H1 (cell line): Measurements from ENCODE around the gene RAD51B. TPM values are rescaled to one million over a fixed set of nuclear protein-coding genes. Genes with fewer than 3 reads are reported as not detected.

Experiments used
- CTCF ChIA-PET: fragments of 300-600 bp; sonication (Branson Sonifier 250); formaldehyde crosslinking; loops from one replicate; lab custom pipeline; 2021; ENCODE audit not compliant: partially characterized antibody; lab: Charles Lee
- POLR2A ChIA-PET: fragments of 300-600 bp; sonication (Branson Sonifier 250); formaldehyde crosslinking; loops from one replicate; lab custom pipeline; 2021; ENCODE audit warnings: inconsistent platforms; ENCODE audit not compliant: partially characterized antibody; lab: Charles Lee
- DNase-seq, 2 experiments: peaks; one replicate each; pipeline versions ENCODE4 v3.0.0 to v3.0.0-alpha.2; 2010 to 2022; ENCODE audit warnings: low spot score in 2 of 2, low read depth in 1 of 2, mixed read lengths in 1 of 2
- FAIRE-seq: peaks from 2 replicates; lab custom pipeline; 2011; peaks lifted over from hg19 to GRCh38; lab: Jason Lieb, UNC
- H2AFZ ChIP-seq: 2 replicates; pipeline ENCODE4 v1.8.1; 2012; ENCODE audit warnings: low read length, inconsistent platforms
- H2AK5ac ChIP-seq: 2 replicates; pipeline ENCODE4 v1.6.1; 2013; ENCODE audit warnings: low read depth, low read length
- H2BK120ac ChIP-seq: replicated peaks from 2 replicates; pipeline ENCODE3; 2013; ENCODE audit warnings: low read depth, low read length, inconsistent platforms
- H2BK12ac ChIP-seq: 2 replicates; pipeline ENCODE4 v1.6.1; 2013; ENCODE audit warnings: low read depth, low read length
- H2BK15ac ChIP-seq: 2 replicates; pipeline ENCODE4 v1.6.1; 2013; ENCODE audit warnings: low read length
- H2BK20ac ChIP-seq: 2 replicates; pipeline ENCODE4 v1.6.1; 2013; ENCODE audit warnings: low read length
- H2BK5ac ChIP-seq: 2 replicates; pipeline ENCODE4 v1.6.1; 2013; ENCODE audit warnings: low read depth, low read length
- H3K14ac ChIP-seq: 2 replicates; pipeline ENCODE4 v1.6.1; 2013; ENCODE audit warnings: inconsistent platforms; ENCODE audit not compliant: insufficient read length
- H3K18ac ChIP-seq: 2 replicates; pipeline ENCODE4 v1.6.1; 2013; ENCODE audit warnings: low read length; ENCODE audit errors: extremely low read depth
- H3K23ac ChIP-seq: 2 replicates; pipeline ENCODE4 v1.6.1; 2013; ENCODE audit warnings: inconsistent platforms; ENCODE audit not compliant: insufficient read length
- H3K23me2 ChIP-seq: 2 replicates; pipeline ENCODE4 v1.6.1; 2013; ENCODE audit warnings: low read depth, low read length
- H3K27ac ChIP-seq: 2 replicates; pipeline ENCODE4 v1.6.1; 2011; ENCODE audit warnings: low read depth, low read length, inconsistent platforms
- H3K27me3 ChIP-seq, 4 experiments: replicated peaks in 1 of 4; 1 replicate in 1 of 4; 2 replicates in 3 of 4; pipeline versions ENCODE4 v1.6.1 to v1.8.1; 2011 to 2013; ENCODE audit warnings: low read length in 3 of 4, mild to moderate bottlenecking in 3 of 4, inconsistent platforms in 2 of 4, mixed read lengths in 2 of 4, moderate library complexity in 1 of 4; ENCODE audit not compliant: control insufficient read depth in 3 of 4, insufficient read depth in 3 of 4; ENCODE audit errors: extremely low read depth in 1 of 4
- H3K36me3 ChIP-seq, 4 experiments: 2 replicates each; pipeline versions ENCODE4 v1.6.1 to v1.8.1; 2011 to 2013; ENCODE audit warnings: mild to moderate bottlenecking in 4 of 4, low read length in 3 of 4, moderate library complexity in 2 of 4, control low read depth in 1 of 4, inconsistent platforms in 1 of 4; ENCODE audit not compliant: insufficient read depth in 4 of 4, control insufficient read depth in 2 of 4
- H3K4ac ChIP-seq: replicated peaks from 2 replicates; pipeline ENCODE3; 2013; ENCODE audit warnings: low read length, low read depth, mixed read lengths, inconsistent platforms; ENCODE audit not compliant: insufficient read length
- H3K4me1 ChIP-seq, 4 experiments: replicated peaks in 1 of 4; 1 replicate in 1 of 4; 2 replicates in 3 of 4; pipeline versions ENCODE4 v1.6.1 to v1.8.1; 2011 to 2013; ENCODE audit warnings: low read length in 3 of 4, inconsistent platforms in 2 of 4, mixed read lengths in 1 of 4; ENCODE audit not compliant: insufficient read depth in 4 of 4, control insufficient read depth in 3 of 4
- H3K4me2 ChIP-seq, 2 experiments: 2 replicates each; pipeline versions ENCODE4 v1.6.1 to v1.8.1; 2011 to 2013; ENCODE audit warnings: low read depth in 2 of 2, low read length in 2 of 2, control low read depth in 1 of 2, inconsistent platforms in 1 of 2, mild to moderate bottlenecking in 1 of 2; ENCODE audit not compliant: insufficient read depth in 1 of 2
- H3K4me3 ChIP-seq, 4 experiments: fragments of 200-600, 300-600 bp in 1 of 4; sonication (generic), shearing (Covaris generic), sonication (Bioruptor Twin) in 1 of 4; 2 replicates each; pipeline versions ENCODE4 v1.5.1 to v1.8.1; 2011 to 2016; ENCODE audit warnings: low read length in 4 of 4, low read depth in 3 of 4, control low read depth in 2 of 4, inconsistent platforms in 2 of 4, mild to moderate bottlenecking in 2 of 4, mixed read lengths in 1 of 4, moderate library complexity in 1 of 4; ENCODE audit not compliant: insufficient read depth in 2 of 4; ENCODE audit errors: extremely low read depth in 1 of 4
- H3K56ac ChIP-seq: replicated peaks from 2 replicates; pipeline ENCODE3; 2013; ENCODE audit warnings: low read depth, mild to moderate bottlenecking, mixed read lengths, low read length, inconsistent platforms; ENCODE audit not compliant: insufficient read length
- H3K79me1 ChIP-seq: 2 replicates; pipeline ENCODE4 v1.6.1; 2013; ENCODE audit warnings: low read depth, low read length, control low read depth
- H3K79me2 ChIP-seq, 2 experiments: 2 replicates each; pipeline versions ENCODE4 v1.6.1 to v1.8.1; 2012 to 2013; ENCODE audit warnings: low read length in 2 of 2, mild to moderate bottlenecking in 2 of 2, inconsistent platforms in 1 of 2; ENCODE audit not compliant: insufficient read depth in 2 of 2, control insufficient read depth in 1 of 2
- H3K9ac ChIP-seq, 4 experiments: replicated peaks in 1 of 4; 1 replicate in 1 of 4; 2 replicates in 3 of 4; pipeline versions ENCODE4 v1.6.1 to v1.8.1; 2011 to 2013; ENCODE audit warnings: low read depth in 3 of 4, low read length in 3 of 4, control low read depth in 2 of 4, mild to moderate bottlenecking in 2 of 4, moderate library complexity in 2 of 4, inconsistent platforms in 1 of 4; ENCODE audit errors: extremely low read depth in 1 of 4
- H3K9me3 ChIP-seq, 2 experiments: 2 replicates each; pipeline versions ENCODE4 v1.6.1 to v1.8.1; 2012 to 2013; ENCODE audit warnings: mild to moderate bottlenecking in 2 of 2, moderate library complexity in 2 of 2, control low read depth in 1 of 2, inconsistent platforms in 1 of 2, low read depth in 1 of 2, low read length in 1 of 2, mixed read lengths in 1 of 2; ENCODE audit not compliant: insufficient read depth in 2 of 2
- H4K20me1 ChIP-seq, 2 experiments: replicated peaks in 1 of 2; 2 replicates each; pipeline versions ENCODE3 to v1.8.1; 2011 to 2013; ENCODE audit warnings: inconsistent platforms in 2 of 2, low read length in 2 of 2, mild to moderate bottlenecking in 1 of 2; ENCODE audit not compliant: insufficient read depth in 2 of 2, control insufficient read depth in 1 of 2
- H4K5ac ChIP-seq: 2 replicates; pipeline ENCODE4 v1.6.1; 2013; ENCODE audit warnings: low read length, low read depth, mixed read lengths, inconsistent platforms; ENCODE audit not compliant: insufficient read length
- H4K8ac ChIP-seq: 2 replicates; pipeline ENCODE4 v1.8.0; 2013; ENCODE audit warnings: mild to moderate bottlenecking, moderate library complexity, low read length, inconsistent platforms; ENCODE audit not compliant: insufficient read depth; ENCODE audit errors: extremely low read depth
- H4K91ac ChIP-seq: replicated peaks from 2 replicates; pipeline ENCODE3; 2013; ENCODE audit warnings: low read length, mixed read lengths, inconsistent platforms; ENCODE audit not compliant: insufficient read length
- MAFK ChIP-seq: IDR thresholded peaks from 2 replicates; pipeline ENCODE4 v1.6.1; 2012; ENCODE audit warnings: low read depth, mild to moderate bottlenecking, improper control_type of control experiment, low read length
- NRF1 ChIP-seq: IDR thresholded peaks from 2 replicates; pipeline ENCODE4 v1.6.1; 2011; ENCODE audit warnings: mild to moderate bottlenecking, low read depth, low read length, improper control_type of control experiment
- PHF8 ChIP-seq: fragments of 200-600 bp; sonication (generic); conservative IDR thresholded peaks from 2 replicates; pipeline ENCODE4 v1.7.1; 2012; ENCODE audit warnings: low read depth, mild to moderate bottlenecking, inconsistent platforms, low read length, moderate library complexity
- SP4 ChIP-seq: IDR thresholded peaks from 2 replicates; pipeline ENCODE4 v1.6.1; 2012; ENCODE audit warnings: low read length, inconsistent platforms
- WGBS, 2 experiments: shearing (Covaris generic) in 1 of 2; methylation state at CpG; one replicate each; pipeline versions ENCODE4 v1.1.6 to v1.1.7; 2013 to 2015; ENCODE audit warnings: low lambda C conversion rate in 2 of 2, mixed read lengths in 2 of 2, inconsistent platforms in 1 of 2, low coverage in 1 of 2, missing lambda C conversion rate in 1 of 2; ENCODE audit not compliant: insufficient replicate concordance in 2 of 2, insufficient coverage in 1 of 2, insufficient read length in 1 of 2; ENCODE audit errors: extremely low coverage in 1 of 2, missing lambda C conversion rate in 1 of 2; 5-methylcytosine and 5-hydroxymethylcytosine counted together
- polyA plus RNA-seq, 7 experiments: library from polyadenylated mRNA; depleted of rRNA in 3 of 7; stranded (reverse) in 5 of 7; unstranded in 2 of 7; fragments of >200 nt in 5 of 7; fragments of 200-250 nt in 2 of 7; gene quantifications; 1 replicate in 5 of 7; 2 replicates in 1 of 7; 4 replicates in 1 of 7; pipeline versions ENCODE4 v1.2.1 to v1.2.3, GENCODE V29; 2011 to 2013; ENCODE audit warnings: missing spikeins in 2 of 7, mixed read lengths in 2 of 7
- total RNA-seq: library from RNA; stranded (reverse); fragmentation: NEBNext Ultra II Directional; extraction: Animal tissue kit (Norgen Biotek cat#: 25700); gene quantifications from 2 replicates; pipeline ENCODE4 v1.2.1, GENCODE V29; 2021

Gene RAD51B
- total and polyA plus RNA-seq, 2 of the 8 experiments (the other 6 are each of a cell fraction or from before 2014, with no cell fraction given) = 3.9 to 14.9 TPM

GRCh38 chr14:68042586-68043210 lies 223.1 kb downstream of the RAD51B start:
- no peak overlapping the region for H3K4me3 ChIP-seq
- H3K23me2 ChIP-seq = no peaks in the 10 kb centered on the region; the same call in 1 of the 2 replicates
- H3K36me3 ChIP-seq = no peaks in the 10 kb centered on the region
- POLR2A ChIA-PET = interaction anchor here (0.6 kb wide), 1 partner anchor 54 kb away, joined by 3 read pairs; no protein-coding TSS in a partner anchor
- no peak overlapping the region for H2AK5ac ChIP-seq
- no peak overlapping the region for H4K8ac ChIP-seq
- no peak overlapping the region for H3K14ac ChIP-seq
- H3K27me3 ChIP-seq = no peaks in the 10 kb centered on the region
- H2BK15ac ChIP-seq = no peak overlapping the region
- no peak overlapping the region for H4K91ac ChIP-seq
- H4K5ac ChIP-seq = peak overlapping the region; percentile 55
- H2BK5ac ChIP-seq = no peak overlapping the region; the same call in 1 of the 2 replicates
- CTCF ChIA-PET = no interaction called here
- no peak overlapping the region for H3K23ac ChIP-seq
- no peaks in the 10 kb centered on the region for H3K9me3 ChIP-seq
- no peak overlapping the region for H3K18ac ChIP-seq
- peaks cover 6 to 22% (median 16%) of the 10 kb centered on the region in 4 experiments; a peak in 4 of 7 replicates for H3K4me1 ChIP-seq
- no peaks in the 10 kb centered on the region for H3K79me2 ChIP-seq
- no peak overlapping the region for H3K4me2 ChIP-seq
- no peak overlapping the region for H2AFZ ChIP-seq
- no peak overlapping the region for H3K56ac ChIP-seq
- H3K79me1 ChIP-seq = no peaks in the 10 kb centered on the region
- no peak overlapping the region for H3K9ac ChIP-seq
- FAIRE-seq (no peak), DNase-seq (no peak)
- H4K20me1 ChIP-seq = no peaks in the 10 kb centered on the region
- 60% methylated on average over 2 of the region's 2 CpGs; no CpG with 5 or more reads in 1 of the 2 experiments for WGBS, 2 experiments
- H2BK20ac ChIP-seq = no peak overlapping the region
- H3K27ac ChIP-seq = no peak overlapping the region
- H2BK12ac ChIP-seq = no peak overlapping the region
- H3K4ac ChIP-seq = no peak overlapping the region
- TF ChIP-seq PHF8 (no peak), MAFK (peak; percentile 84), NRF1 (no peak), SP4 (no peak)
- peak overlapping the region; percentile 9 for H2BK120ac ChIP-seq
